Kidney epithelial cell (primary cell): ENCODE data around the gene ZSCAN12. TPM values are rescaled to one million over a fixed set of nuclear protein-coding genes. Genes with fewer than 3 reads are reported as not detected.
A peak's percentile ranks its signal among the peaks of the same experiment; 100 is the strongest.
"Not testable (repeated sequence)": the region's sequence is repeated elsewhere in the genome, so short reads cannot be mapped to it uniquely, and the experiment has no call there.

Experiments
- DNase-seq: peaks from one replicate; pipeline ENCODE4 v3.0.0-alpha.2; 2010; ENCODE audit warnings: low read depth
- H3K27me3 ChIP-seq: 2 replicates; pipeline ENCODE4 v1.6.0; 2011; ENCODE audit warnings: low read length; ENCODE audit not compliant: control insufficient read depth, insufficient read depth
- H3K36me3 ChIP-seq: 2 replicates; pipeline ENCODE4 v1.5.1; 2011; ENCODE audit warnings: low read length; ENCODE audit not compliant: control insufficient read depth, insufficient read depth
- H3K4me3 ChIP-seq: 2 replicates; pipeline ENCODE4 v1.5.1; 2011; ENCODE audit warnings: low read depth, mild to moderate bottlenecking, control low read depth, low read length
- total RNA-seq: library from RNA; depleted of rRNA; stranded (reverse); fragments of >200 nt; gene quantifications from 2 replicates; pipeline ENCODE4 v1.2.3, GENCODE V29; 2015
- TF ChIP-seq, protein P1 (sequence below): IDR thresholded peaks from 2 replicates; pipeline ENCODE4 v1.5.1; 2011; ENCODE audit warnings: mild to moderate bottlenecking, moderate library complexity, low read length, control low read depth, inconsistent platforms; ENCODE audit not compliant: insufficient read depth, poor library complexity, severe bottlenecking

ZSCAN12 gene
- 6.5 and 6.7 TPM in 2 replicates for total RNA-seq

DNA sequence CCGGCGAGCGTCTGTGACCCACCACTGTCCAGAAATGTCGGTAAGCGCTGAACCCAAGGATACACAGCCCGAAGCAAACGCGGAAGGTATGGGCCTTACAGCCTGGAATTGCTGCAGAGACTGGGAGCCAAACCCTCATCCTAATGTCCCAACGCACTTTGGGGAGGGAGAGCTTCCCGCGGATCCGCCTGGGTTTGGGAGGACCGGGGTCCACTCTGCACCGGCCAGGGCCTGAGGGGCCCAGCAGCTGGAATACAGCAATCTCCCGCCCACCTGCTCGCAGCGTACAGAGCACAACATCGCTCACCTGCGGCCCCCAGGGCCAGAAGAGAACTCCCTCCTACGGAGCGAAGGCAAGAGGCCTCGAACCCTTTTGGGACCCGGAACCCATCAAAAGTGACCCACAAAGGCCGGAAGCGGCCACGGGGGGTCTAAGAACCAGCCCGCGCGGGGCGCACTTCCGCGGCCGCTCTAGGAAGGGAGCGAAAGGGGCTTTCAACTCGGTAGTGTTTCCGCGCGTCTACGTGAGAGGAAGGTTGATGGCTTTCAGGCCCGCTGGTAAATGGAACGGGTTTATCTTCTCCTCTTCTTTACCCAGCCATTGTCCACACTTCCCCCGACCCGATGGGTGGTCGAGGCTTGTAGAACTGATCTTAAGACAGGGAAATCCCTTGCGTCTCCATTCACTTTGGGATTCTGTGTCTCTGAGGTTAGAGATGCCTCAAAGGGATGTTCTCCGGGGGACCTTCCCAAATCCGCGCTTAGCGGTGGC, at the start of gene ZSCAN12:
Gene ZSCAN12 (minus strand): TSS at position 398 of the 772 bp plus-strand sequence. CDS start 1,342 bp downstream, outside the sequence.
- TF ChIP-seq, protein P1, sequence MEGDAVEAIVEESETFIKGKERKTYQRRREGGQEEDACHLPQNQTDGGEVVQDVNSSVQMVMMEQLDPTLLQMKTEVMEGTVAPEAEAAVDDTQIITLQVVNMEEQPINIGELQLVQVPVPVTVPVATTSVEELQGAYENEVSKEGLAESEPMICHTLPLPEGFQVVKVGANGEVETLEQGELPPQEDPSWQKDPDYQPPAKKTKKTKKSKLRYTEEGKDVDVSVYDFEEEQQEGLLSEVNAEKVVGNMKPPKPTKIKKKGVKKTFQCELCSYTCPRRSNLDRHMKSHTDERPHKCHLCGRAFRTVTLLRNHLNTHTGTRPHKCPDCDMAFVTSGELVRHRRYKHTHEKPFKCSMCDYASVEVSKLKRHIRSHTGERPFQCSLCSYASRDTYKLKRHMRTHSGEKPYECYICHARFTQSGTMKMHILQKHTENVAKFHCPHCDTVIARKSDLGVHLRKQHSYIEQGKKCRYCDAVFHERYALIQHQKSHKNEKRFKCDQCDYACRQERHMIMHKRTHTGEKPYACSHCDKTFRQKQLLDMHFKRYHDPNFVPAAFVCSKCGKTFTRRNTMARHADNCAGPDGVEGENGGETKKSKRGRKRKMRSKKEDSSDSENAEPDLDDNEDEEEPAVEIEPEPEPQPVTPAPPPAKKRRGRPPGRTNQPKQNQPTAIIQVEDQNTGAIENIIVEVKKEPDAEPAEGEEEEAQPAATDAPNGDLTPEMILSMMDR, result peak; percentile 70
- no peaks in the 10 kb centered on the region for H3K36me3 ChIP-seq
- H3K4me3 ChIP-seq, result peak within 1 kb of the TSS; percentile 83
- DNase-seq, result peak; percentile 42
- no peaks in the 10 kb centered on the region for H3K27me3 ChIP-seq

DNA sequence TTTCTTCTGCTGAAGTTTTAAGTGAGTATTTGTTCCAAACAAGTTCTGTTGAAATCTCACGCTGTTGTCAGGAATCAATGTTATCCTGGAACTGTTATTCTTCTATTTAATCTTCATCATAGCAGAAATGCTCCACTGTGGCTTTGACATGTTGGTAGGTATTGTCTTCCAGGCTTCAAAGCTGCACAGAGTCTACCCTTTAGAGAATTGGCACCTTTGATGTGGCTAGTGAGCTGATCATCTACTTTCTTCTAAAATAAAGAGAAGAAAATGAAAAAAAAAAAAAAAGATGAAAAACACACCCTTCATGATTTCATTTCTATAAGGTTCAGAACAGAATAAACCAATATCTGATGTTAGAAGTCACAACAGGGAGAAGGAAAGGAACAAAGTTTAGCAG, 49.5 kb upstream of the ZSCAN12 start:
- H3K27me3 ChIP-seq, result peaks cover 3% of the 10 kb centered on the region
- H3K4me3 ChIP-seq, result no peak overlapping the region
- TF ChIP-seq, protein P1, result no peak
- no peaks in the 10 kb centered on the region for H3K36me3 ChIP-seq
- no peak for DNase-seq

DNA sequence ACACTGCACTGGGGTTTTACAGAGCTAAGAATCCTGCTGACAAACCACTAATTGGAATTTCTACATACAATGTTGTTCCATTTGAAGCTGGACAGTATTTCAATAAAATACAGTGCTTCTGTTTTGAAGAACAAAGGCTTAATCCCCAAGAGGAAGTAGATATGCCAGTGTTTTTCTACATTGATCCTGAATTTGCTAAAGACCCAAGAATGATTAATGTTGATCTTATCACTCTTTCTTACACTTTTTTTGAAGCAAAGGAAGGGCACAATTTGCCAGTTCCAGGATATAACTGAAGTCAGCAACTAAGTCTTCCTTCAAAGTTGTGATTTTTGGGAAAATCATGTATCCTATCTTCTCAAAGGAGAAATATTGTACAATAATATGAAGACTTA, 48.0 kb upstream of the ZSCAN12 start:
- peak overlapping the region; percentile 47 for H3K4me3 ChIP-seq
- H3K36me3 ChIP-seq, DNase-seq, H3K27me3 ChIP-seq: not testable (repeated sequence)

DNA sequence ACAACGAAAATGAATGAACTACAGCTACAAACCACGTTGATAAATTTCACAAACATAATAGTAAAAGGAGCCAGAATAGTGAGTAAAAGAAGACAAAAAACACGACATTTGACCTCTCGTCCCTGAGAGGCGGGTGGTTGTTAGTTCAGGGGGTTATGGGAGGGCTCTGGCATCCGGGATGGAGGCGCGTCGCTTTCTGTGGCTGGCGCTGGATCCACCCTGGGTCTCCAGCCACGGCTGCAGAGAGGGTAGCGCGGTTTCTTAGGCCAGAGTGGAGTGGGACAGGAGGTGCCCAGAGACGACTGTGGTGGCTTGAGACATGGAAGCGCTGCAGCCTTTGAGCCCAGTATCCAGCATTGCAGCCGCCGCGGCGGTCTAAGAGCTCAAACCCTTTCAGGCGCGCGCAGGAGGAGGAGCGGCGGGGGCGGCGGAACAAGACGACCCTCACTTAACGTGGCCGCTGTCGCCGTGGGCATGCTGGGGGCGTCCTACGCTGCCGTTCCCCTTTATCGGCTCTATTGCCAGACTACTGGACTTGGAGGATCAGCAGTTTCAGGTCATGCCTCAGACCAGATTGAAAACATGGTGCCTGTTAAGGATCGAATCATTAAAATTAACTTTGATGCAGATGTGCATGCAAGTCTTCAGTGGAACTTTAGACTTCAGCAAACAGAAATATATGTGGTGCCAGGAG, 47.4 kb upstream of the ZSCAN12 start:
- Histone ChIP-seq H3K4me3 (peak overlapping the region; percentile 47), H3K36me3 (no peaks in the 10 kb centered on the region), H3K27me3 (peaks cover 3% of the 10 kb centered on the region)
- DNase-seq, result no peak
- TF ChIP-seq, protein P1, result no peak

DNA sequence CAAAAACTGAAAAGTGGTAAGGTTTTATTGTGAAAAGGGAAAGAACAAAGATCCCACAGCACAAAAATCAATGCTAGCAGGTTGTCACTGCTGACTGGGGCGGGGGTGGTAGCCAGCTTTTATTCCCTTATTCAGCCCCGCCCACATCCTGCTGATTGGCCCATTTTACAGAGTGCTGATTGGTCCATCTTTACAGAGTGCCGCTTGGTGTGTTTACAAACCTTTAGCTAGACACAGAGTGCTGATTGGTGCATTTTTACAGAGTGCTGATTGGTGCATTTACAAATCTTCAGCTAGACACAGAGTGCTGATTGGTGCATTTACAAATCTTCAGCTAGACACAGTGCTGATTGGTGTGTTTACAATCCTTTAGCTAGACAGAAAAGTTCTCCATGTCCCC, 45.2 kb upstream of the ZSCAN12 start:
- H3K4me3 ChIP-seq, DNase-seq, H3K27me3 ChIP-seq, H3K36me3 ChIP-seq: not testable (repeated sequence)

DNA sequence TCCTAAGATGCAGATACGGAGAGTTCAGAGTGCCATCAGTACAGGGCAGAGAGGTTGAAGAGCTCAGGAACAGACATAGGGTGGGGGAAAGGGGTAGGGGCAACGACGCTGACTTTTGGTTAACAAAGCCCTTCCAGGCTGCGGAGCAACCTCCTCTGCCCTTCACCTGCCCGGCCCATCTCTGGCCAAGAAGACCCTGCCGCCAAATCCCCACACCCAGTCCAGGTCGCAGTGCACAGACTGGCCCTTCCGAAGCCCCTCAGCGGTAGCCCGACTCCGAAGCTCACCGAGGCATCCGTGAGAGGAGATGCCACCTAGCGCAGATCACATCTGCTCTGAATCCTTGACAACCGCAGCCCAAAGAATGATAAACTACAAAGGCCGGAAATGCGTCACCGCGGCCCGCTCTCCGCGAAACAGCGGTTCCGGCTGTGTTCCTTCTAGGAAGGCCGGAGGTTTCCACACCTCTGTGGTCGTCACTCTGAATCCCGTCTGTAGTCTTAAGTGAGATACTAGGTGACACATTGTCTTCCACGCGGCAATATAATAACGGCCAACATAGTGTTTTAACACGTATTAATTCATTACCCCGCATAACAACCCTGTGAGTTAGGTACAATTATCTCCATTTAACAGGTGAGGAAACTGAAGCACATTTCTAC, 43.7 kb upstream of the ZSCAN12 start, which contains the start of gene ZSCAN23:
Gene ZSCAN23 (minus strand): TSS at position 380 of the 662 bp plus-strand sequence. CDS start 7,225 bp downstream, outside the sequence.
- TF ChIP-seq, protein P1, result no peak
- Histone ChIP-seq H3K4me3 (peak within 1 kb of the TSS; percentile 69), H3K36me3 (no peaks in the 10 kb centered on the region), H3K27me3 (peaks cover 3% of the 10 kb centered on the region)
- DNase-seq, result peak; percentile 49
